AG09309 (cell line): ENCODE measurements around the gene NAALADL2.
A peak's percentile ranks its signal among the peaks of the same experiment; 100 is the strongest.

Experiments used
- DNase-seq: peaks from one replicate; pipeline ENCODE4 v3.0.0-alpha.2; 2010; ENCODE audit warnings: low read depth
- H3K4me3 ChIP-seq: 2 replicates; pipeline ENCODE4 v1.5.1; 2011; ENCODE audit warnings: mild to moderate bottlenecking, low read depth, low read length, moderate library complexity; ENCODE audit not compliant: control insufficient read depth
- TF ChIP-seq, protein P1 (sequence below): IDR thresholded peaks from 2 replicates; pipeline ENCODE4 v1.5.1; 2011; ENCODE audit warnings: mild to moderate bottlenecking, low read depth, low read length, inconsistent platforms; ENCODE audit not compliant: insufficient read depth, control insufficient read depth; ENCODE audit errors: missing control alignments

Gene NAALADL2

DNA sequence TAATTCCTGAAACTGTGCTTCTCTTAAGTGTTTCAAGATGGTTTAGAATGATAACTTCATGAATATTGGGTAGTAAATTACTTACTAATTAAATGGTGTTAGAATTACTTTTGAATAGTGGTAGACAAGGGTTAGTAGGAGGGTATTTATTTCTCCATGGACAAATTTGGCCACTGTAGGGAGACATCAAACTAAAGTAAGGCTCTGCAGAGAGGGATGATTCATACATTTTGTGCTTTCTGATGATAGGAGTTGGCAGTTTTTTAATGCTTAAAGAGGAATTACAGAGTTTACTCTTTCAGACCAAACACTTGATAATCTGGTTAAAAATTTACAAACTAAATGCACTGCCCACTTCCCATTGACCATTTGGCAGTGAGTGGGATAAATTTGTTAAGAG lies 127.6 kb downstream of the NAALADL2 start:
- no peak overlapping the region for H3K4me3 ChIP-seq
- TF ChIP-seq, protein P1, sequence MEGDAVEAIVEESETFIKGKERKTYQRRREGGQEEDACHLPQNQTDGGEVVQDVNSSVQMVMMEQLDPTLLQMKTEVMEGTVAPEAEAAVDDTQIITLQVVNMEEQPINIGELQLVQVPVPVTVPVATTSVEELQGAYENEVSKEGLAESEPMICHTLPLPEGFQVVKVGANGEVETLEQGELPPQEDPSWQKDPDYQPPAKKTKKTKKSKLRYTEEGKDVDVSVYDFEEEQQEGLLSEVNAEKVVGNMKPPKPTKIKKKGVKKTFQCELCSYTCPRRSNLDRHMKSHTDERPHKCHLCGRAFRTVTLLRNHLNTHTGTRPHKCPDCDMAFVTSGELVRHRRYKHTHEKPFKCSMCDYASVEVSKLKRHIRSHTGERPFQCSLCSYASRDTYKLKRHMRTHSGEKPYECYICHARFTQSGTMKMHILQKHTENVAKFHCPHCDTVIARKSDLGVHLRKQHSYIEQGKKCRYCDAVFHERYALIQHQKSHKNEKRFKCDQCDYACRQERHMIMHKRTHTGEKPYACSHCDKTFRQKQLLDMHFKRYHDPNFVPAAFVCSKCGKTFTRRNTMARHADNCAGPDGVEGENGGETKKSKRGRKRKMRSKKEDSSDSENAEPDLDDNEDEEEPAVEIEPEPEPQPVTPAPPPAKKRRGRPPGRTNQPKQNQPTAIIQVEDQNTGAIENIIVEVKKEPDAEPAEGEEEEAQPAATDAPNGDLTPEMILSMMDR, result peak; percentile 3
- DNase-seq, result no peak

GRCh38 chr3:175001091-175001490 lies 142.0 kb downstream of the NAALADL2 start:
- no peak for DNase-seq
- TF ChIP-seq, protein P1, result no peak
- H3K4me3 ChIP-seq, result no peak overlapping the region

GRCh38 chr3:175002732-175003143 lies 143.6 kb downstream of the NAALADL2 start:
- no peak overlapping the region for H3K4me3 ChIP-seq
- TF ChIP-seq, protein P1, result no peak
- DNase-seq, result peak; percentile 99

- no peak for DNase-seq
- H3K4me3 ChIP-seq, result no peak overlapping the region
- TF ChIP-seq, protein P1, result no peak
These were observed 144.5 kb downstream of the NAALADL2 start for GRCh38 chr3:175003590-175003989.

DNA sequence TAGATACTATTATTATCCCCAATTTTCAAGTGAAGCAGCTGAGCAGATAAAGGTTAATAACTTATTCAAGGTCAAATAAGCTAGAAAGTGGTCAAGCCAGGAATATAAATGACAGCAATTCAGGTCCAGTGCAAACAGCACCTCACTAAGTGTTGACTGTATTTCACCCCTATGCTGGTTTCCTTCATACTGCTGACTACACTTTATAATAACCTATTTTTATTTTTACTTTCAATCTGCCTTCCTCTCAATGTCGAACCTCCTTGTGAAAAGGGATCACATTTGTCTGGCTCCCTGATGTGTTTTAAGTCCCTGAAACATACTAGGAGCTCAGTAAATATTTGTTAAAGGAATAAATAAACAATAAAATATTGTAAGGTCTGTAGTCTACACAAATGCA lies 146.1 kb downstream of the NAALADL2 start:
- H3K4me3 ChIP-seq, result no peak overlapping the region
- TF ChIP-seq, protein P1, result no peak
- DNase-seq, result no peak

- TF ChIP-seq, protein P1, result no peak
- DNase-seq, result peak; percentile 44
- no peak overlapping the region for H3K4me3 ChIP-seq
These were observed 146.7 kb downstream of the NAALADL2 start for GRCh38 chr3:175005881-175006280.

GRCh38 chr3:175007306-175007705 lies 148.2 kb downstream of the NAALADL2 start:
- no peak overlapping the region for H3K4me3 ChIP-seq
- TF ChIP-seq, protein P1, result no peak
- no peak for DNase-seq
